Measurements from ENCODE around the gene NELL1.

NELL1 gene

DNA sequence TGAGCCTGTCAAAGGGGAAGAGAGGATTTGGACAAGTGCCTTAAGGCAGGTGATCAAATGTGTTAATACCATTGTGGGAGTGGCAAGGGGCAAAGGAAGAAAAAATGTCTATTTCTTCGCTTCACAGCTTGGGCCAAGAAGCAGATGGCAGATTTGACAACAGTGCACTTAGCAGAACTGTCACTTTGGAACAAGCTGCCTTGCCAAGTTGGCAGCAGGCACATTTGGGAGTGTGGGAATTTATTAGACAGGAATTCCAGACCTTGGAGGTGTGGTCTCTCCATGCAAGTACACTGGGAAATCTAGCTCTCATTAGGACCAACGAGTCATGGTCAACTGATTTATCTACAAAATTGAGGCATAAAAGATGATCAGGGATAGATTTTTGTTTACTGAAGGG is 265.1 kb downstream of the NELL1 start:
- no peak for TF ChIP-seq CTCF (IDR thresholded peaks at IDR 0.05)
- H3K27ac ChIP-seq: no peak overlapping the region
- H3K9me3 ChIP-seq (ENCODE audit: control insufficient read depth, low read length): no peaks in the 10 kb centered on the region
- H3K4me3 ChIP-seq (ENCODE audit: low read depth, low read length): no peak overlapping the region
- no peaks in the 10 kb centered on the region for H3K4me1 ChIP-seq
- H2AFZ ChIP-seq: no peak overlapping the region
- no peak overlapping the region for H3K4me2 ChIP-seq (ENCODE audit: low read length)
- no peak overlapping the region for H3K9ac ChIP-seq
- no peaks in the 10 kb centered on the region for H3K27me3 ChIP-seq (ENCODE audit: control insufficient read depth, insufficient read depth, low read length)
- no peaks in the 10 kb centered on the region for H3K36me3 ChIP-seq (ENCODE audit: control insufficient read depth, insufficient read depth, low read length)
- no peaks in the 10 kb centered on the region for H3K79me2 ChIP-seq

- Histone ChIP-seq H3K27ac (no peak overlapping the region), H2AFZ (no peak overlapping the region), H3K4me2 (ENCODE audit: low read length) (no peak overlapping the region), H3K4me1 (no peaks in the 10 kb centered on the region), H3K4me3 (ENCODE audit: low read depth, low read length) (no peak overlapping the region), H3K9me3 (ENCODE audit: control insufficient read depth, low read length) (no peaks in the 10 kb centered on the region), H3K27me3 (ENCODE audit: control insufficient read depth, insufficient read depth, low read length) (no peaks in the 10 kb centered on the region), H3K79me2 (no peaks in the 10 kb centered on the region), H3K36me3 (ENCODE audit: control insufficient read depth, insufficient read depth, low read length) (no peaks in the 10 kb centered on the region), H3K9ac (no peak overlapping the region)
- TF ChIP-seq CTCF (IDR thresholded peaks at IDR 0.05): no peak
These were observed 268.4 kb downstream of the NELL1 start for GRCh38 chr11:20937826-20938225.

- Histone ChIP-seq H3K27ac (no peak overlapping the region), H3K4me2 (ENCODE audit: low read length) (no peak overlapping the region), H3K79me2 (no peaks in the 10 kb centered on the region), H3K27me3 (ENCODE audit: control insufficient read depth, insufficient read depth, low read length) (no peaks in the 10 kb centered on the region), H3K9ac (no peak overlapping the region), H3K4me3 (ENCODE audit: low read depth, low read length) (no peak overlapping the region), H3K9me3 (ENCODE audit: control insufficient read depth, low read length) (no peaks in the 10 kb centered on the region), H3K4me1 (no peaks in the 10 kb centered on the region), H3K36me3 (ENCODE audit: control insufficient read depth, insufficient read depth, low read length) (no peaks in the 10 kb centered on the region), H2AFZ (no peak overlapping the region)
- no peak for TF ChIP-seq CTCF (IDR thresholded peaks at IDR 0.05)
These were observed 280.2 kb downstream of the NELL1 start for GRCh38 chr11:20949585-20949984.

GRCh38 chr11:20962581-20962980 is 293.2 kb downstream of the NELL1 start:
- Histone ChIP-seq H3K27ac (no peak overlapping the region), H3K9me3 (ENCODE audit: control insufficient read depth, low read length) (no peaks in the 10 kb centered on the region), H3K79me2 (no peaks in the 10 kb centered on the region), H3K9ac (no peak overlapping the region), H3K4me2 (ENCODE audit: low read length) (no peak overlapping the region), H3K4me3 (ENCODE audit: low read depth, low read length) (no peak overlapping the region), H3K4me1 (no peaks in the 10 kb centered on the region), H2AFZ (no peak overlapping the region), H3K27me3 (ENCODE audit: control insufficient read depth, insufficient read depth, low read length) (no peaks in the 10 kb centered on the region), H3K36me3 (ENCODE audit: control insufficient read depth, insufficient read depth, low read length) (no peaks in the 10 kb centered on the region)
- no peak for TF ChIP-seq CTCF (IDR thresholded peaks at IDR 0.05)

DNA sequence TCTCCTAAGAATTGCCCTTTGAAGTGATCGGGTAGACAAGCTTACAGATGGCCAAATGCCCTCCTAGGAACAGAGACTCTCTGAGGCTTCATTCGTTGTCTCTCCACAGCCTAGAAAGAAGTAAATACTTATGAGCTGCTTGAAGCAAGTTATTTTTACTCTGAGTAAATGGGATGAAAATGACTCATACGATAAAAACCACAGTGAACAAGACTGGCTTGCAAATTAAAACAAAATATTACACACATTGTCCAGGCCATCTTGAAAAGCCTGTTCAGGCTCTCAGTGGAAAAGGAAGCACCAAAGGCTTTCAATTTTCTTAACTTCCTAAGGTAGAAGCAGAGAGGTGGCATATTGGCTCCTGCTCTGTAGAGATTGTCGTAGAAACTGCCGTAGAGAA is 294.2 kb downstream of the NELL1 start:
- H3K27me3 ChIP-seq (ENCODE audit: control insufficient read depth, insufficient read depth, low read length): no peaks in the 10 kb centered on the region
- no peaks in the 10 kb centered on the region for H3K4me1 ChIP-seq
- H3K4me2 ChIP-seq (ENCODE audit: low read length): no peak overlapping the region
- H3K4me3 ChIP-seq (ENCODE audit: low read depth, low read length): no peak overlapping the region
- no peak overlapping the region for H2AFZ ChIP-seq
- no peak for TF ChIP-seq CTCF (IDR thresholded peaks at IDR 0.05)
- no peaks in the 10 kb centered on the region for H3K79me2 ChIP-seq
- no peak overlapping the region for H3K27ac ChIP-seq
- H3K9ac ChIP-seq: no peak overlapping the region
- H3K9me3 ChIP-seq (ENCODE audit: control insufficient read depth, low read length): no peaks in the 10 kb centered on the region
- no peaks in the 10 kb centered on the region for H3K36me3 ChIP-seq (ENCODE audit: control insufficient read depth, insufficient read depth, low read length)
